ENCODE measurements around the gene MACROD1. TPM values are rescaled to one million over a fixed set of nuclear protein-coding genes. Genes with fewer than 3 reads are reported as not detected.
A peak's percentile ranks its signal among the peaks of the same experiment; 100 is the strongest.

Gene MACROD1
- total RNA-seq, 1 donor from 2014 or later, result 22.9 TPM

GRCh38 chr11:64130618-64131017 is 35.3 kb downstream of the MACROD1 start:
- ATAC-seq, result no peak

DNA sequence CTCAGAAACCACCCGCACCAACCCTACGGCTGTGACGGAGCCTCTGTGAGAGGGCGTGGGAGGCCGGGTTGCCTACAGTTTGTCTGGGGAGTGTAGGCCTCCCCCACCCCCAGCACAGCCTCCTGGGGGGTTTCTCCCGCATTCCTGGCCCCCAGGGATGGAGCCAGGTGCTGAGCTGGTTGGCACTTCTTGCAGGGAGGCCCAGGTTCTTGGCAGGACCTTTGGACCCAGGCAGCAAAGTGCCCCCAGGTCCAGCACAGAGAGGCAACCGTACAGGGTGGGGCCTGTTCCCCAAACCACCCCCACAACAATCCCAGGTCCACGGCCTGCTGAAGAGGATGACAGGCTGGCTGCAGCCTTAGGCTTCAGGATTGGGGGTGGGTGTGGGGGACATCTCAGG is 36.5 kb downstream of the MACROD1 start:
- ATAC-seq, result no peak

DNA sequence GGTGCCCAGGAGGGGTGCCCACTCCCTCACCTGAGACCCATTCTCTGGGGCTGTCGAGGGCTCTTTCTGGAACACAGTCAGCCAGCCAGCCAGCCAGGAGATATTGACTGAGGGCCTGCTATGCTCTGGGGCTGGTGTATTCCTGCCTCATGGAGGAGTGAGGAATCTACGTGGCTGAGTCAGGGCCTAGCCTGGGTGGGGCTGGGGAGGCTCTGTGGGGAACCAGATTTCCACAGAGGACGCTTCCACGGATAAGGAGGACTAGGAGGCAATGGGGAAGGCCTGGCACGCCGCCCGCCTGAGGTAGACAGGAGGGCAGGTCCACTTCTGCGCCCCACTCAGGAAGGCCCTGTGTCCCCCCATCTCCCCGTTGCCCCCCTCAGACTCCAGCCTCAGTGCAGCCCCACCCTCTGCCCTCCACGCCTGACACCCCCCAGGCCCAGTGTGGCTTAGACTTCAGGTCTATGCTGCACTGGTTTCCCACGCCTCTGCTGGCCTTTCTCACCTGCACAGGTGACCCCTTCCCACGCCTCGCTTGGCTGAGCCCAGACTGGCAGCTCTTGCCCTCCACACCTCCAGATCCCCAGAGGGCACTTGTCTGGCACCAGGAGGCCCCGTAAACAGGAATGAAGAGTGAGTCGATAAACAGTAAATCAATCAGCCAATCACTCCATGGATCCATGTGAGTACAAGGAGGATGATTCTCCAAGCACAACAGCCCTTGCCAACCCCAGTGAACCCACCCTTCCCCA is 37.5 kb downstream of the MACROD1 start:
- ATAC-seq, result no peak

DNA sequence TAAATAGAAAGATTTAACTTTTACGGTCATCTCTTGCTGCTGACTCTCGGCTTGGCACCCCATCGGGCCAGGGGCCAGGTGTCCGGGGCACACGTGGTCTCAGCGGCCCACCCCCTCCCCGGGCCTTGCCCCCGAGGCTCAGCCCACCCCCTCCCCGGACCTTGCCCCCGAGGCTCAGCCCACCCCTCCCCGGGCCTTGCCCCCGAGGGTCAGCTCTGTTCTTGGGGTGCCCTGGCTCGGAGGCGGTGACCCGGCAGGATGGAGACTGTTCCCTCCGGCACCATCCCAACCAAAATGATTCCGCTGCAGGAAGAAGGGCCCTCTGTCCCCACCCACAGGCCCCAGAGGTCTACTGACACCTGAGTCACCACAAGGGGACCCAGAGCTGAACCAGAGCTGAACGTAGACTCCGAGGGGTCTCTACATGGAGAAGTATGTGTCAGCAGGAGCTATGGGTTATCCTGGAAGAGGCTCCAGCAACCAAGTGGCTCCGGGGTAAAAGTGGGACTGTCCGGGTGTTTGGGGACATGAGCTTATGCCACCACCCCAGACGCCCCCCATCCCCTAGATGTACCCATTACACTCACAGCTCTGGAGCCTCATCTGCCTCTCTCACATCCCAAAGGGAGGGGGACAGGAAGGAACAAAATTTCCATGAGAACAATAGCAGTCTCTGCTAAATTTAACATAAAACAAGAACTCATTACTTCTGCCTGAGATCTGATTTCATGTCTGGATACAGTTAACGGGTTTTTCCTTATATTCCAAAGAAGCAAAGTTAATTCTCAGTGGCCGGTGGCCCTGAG is 38.4 kb downstream of the MACROD1 start:
- no peak for ATAC-seq

- no peak for ATAC-seq
Observed at GRCh38 chr11:64126796-64127195, 39.1 kb downstream of the MACROD1 start.

GRCh38 chr11:64126371-64126770 is 39.5 kb downstream of the MACROD1 start:
- no peak for ATAC-seq

GRCh38 chr11:64125676-64126075 is 40.2 kb downstream of the MACROD1 start:
- ATAC-seq, result no peak

DNA sequence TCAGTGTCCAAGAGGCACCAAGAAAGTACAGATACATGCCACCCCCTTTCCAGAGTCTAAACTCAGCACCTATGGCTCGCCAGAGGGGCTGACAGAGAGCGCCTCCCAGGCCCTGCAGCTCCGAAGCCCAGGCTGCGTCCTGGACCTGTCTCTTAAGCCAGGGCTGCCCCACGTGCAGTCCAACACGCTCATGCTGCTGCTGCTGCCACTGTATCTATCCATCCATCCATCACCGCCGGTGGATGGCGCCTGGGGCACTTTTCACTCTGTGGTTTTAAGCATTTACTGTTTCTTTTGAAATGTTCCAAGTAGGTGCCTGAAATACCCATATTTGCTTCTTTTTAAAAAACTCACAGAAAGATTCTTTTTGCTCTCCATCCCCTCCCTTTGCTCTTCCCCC is 41.8 kb downstream of the MACROD1 start:
- ATAC-seq, result no peak

DNA sequence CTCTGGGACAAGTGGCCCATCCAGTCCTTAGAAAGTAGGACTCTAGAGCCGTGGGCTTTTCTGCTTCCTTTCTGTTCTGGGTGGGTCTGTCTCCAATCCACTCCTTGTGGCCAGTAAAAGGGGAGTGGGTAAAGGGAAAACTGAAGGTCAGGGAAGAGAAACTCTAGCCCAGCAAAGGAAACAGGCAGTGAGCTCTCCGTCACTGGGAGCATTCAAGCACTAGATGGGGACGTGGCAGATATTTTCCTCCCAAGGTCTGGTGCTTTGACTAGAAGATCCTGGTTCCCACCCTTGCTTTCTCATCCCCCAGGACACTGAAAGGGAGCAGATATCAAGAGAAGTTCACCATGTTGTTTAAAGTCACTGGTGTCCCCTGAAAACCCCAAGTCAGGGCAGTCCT is 42.2 kb downstream of the MACROD1 start:
- ATAC-seq, result no peak

GRCh38 chr11:64122411-64123410 is 43.2 kb downstream of the MACROD1 start:
- no peak for ATAC-seq

DNA sequence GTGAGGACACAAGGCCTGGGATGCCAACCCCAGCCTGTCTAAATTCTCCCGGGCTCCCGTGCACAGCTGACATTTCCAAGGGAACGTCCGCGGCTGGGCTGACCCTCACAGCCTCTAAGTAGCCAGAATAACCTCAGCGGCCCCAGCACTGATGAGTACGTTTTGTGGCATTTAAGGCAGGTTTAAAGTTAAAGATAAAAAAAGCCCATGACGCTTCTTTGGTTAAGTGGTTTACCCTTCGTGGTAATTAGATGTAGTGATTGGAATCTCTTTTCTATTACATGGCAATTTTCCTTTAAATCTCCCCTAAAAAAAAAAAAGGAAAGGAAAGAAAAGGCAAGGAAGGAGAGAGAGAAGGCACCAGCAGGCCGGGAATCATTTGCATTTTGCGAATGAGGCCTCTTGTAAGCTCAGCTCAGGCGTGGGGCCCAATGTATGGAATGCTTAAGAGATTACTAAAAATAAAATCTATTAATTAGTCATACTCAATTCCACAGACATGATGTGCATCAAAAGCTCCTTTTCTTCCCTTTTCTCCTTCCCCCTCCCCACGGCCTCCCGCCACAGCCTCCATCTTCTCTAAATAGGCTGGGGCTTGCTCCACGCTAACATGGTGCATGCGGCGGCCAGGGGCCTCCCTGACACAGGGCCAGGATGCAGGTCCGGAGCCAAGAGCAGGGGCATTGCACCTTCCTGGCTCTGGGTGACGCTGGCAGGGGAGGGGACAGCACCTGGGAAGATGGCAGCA is 44.1 kb downstream of the MACROD1 start:
- ATAC-seq, result no peak

DNA sequence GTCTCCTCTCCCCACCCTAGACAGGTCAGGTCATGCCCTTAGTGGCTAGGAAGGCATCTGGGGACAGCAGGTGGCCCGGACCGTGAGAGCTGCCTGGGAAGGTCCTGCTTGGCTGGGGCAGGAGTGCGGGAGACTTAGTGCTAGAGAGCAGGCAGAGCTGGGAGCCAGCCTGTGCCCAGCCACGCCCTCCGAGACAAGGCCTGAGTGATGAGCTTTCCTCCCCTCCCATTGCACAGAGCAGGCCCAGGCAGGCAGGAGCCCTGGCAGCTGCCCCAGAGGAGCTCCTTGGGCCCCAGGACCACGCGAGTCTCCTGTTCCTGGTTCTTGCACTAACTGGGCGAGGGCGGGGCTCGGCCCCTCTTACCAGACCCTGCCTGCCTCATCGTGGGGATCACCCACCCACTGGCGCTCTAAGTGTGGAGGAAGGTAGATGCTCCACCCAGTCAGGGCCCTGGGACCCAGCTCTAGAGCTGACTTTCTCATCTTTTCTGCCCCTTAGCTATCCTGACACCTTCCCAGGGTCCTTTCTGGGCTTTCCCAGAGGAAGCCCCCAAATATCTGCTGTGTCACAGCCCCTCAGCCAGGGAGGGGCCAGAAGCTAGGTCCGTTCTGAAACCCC is 44.9 kb downstream of the MACROD1 start:
- peak; percentile 96 for ATAC-seq

DNA sequence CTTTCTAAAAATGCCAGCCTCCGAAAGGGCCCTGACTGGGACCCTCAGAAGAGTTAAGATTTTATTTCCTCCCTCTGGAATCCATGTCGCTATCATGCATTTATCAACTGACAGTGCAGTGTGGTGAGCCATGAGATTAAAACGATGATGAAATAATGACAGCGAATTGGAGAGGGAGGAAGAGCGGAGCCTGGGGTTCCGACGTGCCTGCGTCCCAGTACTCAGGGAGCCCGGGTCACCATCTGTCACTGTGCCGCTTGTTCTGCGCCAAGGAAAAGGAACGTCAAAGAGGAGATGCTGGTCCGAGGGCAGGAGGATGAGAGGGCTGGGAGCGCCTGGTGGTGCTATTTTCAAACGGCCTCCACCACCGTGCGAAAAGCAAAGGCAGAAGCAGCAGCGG is 46.2 kb downstream of the MACROD1 start:
- ATAC-seq, result no peak

DNA sequence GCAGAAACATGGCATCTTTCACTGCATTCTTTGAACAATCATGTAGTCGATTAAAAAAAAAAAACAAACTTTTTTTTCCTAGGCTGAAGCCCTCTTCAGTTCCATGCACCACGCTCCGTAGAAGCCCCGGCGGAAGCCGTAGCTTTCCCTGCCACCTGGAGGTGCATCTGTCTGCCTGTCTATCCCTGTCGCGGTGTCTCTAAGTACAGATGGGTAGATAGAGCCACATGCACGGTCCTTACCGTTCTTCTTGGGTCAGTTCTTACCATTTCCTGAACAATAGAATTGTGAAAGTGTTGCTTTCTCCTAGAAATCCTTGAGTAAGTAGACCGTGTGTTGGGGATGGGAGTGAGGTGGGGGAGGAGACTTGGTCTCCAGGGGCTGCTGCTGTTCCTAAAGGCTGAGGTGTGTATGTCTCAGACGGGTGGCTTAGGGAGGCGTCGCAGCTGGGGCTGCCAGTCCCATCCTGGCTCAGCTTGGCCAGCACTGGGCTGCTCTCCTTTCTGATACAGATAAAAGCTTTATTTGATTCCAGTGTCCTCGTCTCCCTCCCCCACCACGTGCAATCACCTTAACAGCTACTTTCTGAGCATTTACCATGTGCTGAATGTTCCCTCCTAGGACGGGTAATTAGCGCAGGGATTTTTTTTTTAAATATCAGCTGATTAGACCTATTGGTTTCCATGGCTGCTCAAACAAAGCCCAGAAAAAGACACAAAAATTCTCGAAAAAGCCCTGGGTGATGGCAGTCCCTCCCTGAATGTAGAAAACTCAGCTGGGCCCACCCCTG is 46.8 kb downstream of the MACROD1 start:
- ATAC-seq, result no peak

DNA sequence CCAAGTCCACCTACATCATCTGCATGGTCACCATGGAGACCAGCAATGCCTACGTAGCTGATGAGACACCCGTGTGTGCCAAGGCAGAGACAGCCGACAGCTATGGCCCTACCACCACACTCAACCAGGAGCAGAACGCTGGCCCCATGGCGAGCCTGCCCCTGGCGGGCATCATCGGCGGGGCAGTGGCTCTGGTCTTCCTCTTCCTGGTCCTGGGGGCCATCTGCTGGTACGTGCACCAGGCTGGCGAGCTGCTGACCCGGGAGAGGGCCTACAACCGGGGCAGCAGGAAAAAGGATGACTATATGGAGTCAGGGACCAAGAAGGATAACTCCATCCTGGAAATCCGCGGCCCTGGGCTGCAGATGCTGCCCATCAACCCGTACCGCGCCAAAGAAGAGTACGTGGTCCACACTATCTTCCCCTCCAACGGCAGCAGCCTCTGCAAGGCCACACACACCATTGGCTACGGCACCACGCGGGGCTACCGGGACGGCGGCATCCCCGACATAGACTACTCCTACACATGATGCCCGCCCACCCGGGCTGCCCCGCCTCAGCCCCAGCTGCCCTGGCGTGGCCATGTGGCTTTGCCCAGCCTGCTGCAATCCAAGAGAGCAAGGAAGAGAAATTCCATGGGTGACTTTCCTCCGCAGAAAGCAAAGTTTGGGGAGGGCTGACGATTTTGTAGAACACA is 48.0 kb downstream of the MACROD1 start:
- ATAC-seq, result no peak

DNA sequence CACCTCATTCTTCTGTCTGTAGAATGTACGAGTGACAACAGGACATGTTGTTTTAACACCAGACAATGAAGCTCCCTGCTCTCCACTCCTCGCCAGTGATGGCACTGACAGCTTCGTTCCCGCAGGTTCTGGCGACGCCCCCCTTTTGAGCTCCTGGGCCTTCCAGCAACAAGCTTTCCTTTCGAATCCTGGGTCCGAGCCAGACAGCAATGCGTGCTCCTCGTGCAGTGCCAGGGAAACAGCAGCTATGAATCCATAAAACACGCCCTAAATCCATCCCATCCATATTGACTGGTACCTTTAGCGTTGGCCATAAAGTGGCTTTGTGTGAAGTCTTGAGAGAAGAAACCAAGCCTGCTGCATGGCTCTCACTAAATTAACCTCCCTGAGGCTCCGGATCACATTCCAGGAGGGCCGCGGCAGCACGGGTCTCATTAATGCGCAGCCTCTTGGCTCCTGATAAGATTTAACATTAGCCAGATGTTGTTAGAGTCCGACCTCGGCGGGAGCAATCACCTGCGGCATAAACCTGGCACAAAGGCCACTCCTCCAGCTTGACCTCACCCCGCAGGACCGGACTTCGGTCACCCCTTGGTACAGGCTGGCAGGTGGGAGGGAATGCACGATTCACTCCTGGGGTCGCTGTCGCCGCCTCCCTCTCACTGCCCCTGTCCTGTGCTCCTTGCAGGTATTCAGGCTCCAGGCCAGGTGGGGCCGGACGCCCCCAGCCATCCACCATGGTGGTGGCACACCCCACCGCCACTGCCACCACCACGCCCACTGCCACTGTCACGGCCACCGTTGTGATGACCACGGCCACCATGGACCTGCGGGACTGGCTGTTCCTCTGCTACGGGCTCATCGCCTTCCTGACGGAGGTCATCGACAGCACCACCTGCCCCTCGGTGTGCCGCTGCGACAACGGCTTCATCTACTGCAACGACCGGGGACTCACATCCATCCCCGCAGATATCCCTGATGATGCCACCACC is 50.1 kb downstream of the MACROD1 start:
- ATAC-seq, result no peak

GRCh38 chr11:64114231-64114630 is 51.7 kb downstream of the MACROD1 start:
- no peak for ATAC-seq

DNA sequence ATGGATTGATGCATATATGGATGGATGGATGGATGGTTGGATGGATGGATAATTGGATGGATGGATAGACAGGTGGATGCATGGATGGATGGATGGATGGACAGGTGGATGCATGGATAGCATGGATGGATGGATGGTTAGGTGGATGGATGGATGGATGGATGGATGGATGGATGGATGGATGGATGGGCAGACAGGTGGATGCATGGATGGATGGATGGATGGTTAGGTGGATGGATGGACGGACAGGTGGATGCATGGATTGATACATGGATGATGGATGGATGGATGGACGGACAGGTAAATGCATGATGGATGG is 52.5 kb downstream of the MACROD1 start:
- ATAC-seq, result no peak

Measured in esophagus mucosa (tissue), 1 donor.